HG02943 (cell line): ENCODE data around the gene NRXN3.

Source experiments
- ATAC-seq: cut with Tn5 transposase; IDR thresholded peaks from one replicate; pipeline ENCODE4 v1.9.1; 2021; ENCODE audit warnings: mild to moderate bottlenecking, low read depth, moderate library complexity; ENCODE audit not compliant: unreplicated experiment

Gene NRXN3

DNA sequence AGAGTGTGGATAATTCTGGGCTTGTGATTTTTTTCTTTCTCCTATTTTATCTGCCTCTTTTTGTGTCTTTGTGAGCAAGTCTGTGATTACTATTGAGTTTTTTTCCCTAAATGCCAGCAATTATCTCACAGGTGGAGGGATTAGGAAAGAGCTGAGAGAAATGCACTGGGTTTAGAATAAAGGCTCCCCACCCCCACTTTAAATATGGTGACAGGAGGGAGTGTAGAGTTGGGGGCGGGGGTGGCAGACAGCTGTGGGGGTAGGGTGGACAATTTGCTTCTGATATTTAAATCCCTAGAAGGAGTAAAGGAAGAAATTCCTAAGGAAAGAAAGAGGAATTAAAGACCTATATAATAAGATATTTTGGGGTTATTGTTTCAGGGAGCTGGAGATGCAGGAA lies 145.9 kb downstream of the NRXN3 start:
- ATAC-seq, result no peak

DNA sequence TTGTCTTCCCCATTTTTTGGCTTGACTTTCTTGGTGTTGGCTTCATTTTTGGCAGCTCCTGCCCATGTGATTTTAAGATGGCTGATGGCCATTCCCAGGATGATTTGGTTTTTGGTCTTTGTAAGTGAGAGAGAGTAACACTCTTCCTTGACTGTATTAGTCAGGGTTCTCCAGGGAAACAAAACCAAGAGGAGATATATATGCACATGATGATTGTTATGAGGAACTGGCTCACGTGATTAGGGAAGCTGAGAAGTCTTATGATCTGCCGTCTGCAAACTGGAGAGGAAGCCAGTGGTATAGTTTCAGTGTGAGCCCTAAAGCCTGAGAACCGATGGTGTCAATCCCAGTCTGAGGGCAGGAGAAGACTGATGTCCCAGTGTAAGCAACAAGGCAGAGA lies 146.6 kb downstream of the NRXN3 start:
- no peak for ATAC-seq

- ATAC-seq, result no peak
These were observed 149.2 kb downstream of the NRXN3 start for GRCh38 chr14:78319406-78319805.

GRCh38 chr14:78319887-78320635 lies 149.9 kb downstream of the NRXN3 start:
- ATAC-seq, result no peak

GRCh38 chr14:78324353-78324752 lies 154.2 kb downstream of the NRXN3 start:
- no peak for ATAC-seq

- ATAC-seq, result no peak
These were observed 155.7 kb downstream of the NRXN3 start for GRCh38 chr14:78325911-78326310.

DNA sequence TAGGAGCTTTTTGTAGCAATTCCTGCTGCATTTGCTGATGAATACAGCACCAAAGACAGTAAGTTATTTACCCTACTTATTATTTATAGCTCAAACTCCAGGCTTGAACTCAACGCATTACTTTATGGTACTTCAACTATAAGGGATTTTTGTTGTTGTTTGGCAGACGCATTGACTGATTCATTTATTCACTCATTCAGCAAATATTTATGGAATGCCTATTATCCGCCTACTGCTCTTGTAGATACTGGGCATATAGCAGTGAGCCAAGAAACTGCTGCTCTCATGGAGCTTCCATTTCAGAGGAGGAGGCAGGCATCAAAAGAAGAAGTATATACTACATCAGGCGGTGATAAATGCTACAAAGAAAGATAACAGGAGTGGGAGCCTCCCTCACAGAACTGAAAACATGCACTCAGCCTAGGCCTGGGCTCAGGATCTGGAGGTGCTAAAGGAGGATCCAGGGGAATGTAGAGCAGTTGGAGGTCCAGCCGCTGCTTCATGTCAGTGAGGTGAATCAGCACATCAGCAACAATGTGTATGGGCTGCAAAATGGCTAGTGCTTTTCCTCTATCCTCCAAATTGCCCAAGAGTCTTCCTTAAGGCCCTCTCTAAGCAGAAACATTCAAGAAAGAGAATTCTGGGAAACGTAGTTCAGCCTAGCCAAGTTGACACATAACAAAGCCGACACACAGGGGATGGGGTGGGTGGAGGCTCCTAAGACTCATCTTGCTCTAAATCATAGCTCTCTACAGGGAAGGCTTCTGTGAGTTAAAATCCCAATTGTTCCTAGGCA lies 157.5 kb downstream of the NRXN3 start:
- ATAC-seq, result no peak

DNA sequence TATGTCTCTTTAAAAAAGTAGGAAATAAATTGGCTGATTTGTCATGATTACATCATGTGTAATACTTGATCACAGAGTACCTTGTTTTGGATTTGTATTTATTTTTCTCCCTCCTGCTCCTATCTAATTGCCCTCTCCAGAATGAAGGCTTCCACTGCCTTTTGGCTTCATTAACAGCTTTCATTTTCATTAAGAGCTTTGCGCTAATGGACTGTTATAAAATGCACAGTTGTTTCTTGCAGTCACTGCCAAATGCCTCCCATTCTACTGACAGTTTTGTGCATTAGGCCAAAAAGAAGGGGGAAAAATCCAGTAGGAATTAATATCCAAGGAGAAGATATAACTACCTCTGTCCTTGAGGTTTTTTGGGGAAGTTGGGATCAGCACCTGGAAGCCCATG lies 159.2 kb downstream of the NRXN3 start:
- no peak for ATAC-seq

DNA sequence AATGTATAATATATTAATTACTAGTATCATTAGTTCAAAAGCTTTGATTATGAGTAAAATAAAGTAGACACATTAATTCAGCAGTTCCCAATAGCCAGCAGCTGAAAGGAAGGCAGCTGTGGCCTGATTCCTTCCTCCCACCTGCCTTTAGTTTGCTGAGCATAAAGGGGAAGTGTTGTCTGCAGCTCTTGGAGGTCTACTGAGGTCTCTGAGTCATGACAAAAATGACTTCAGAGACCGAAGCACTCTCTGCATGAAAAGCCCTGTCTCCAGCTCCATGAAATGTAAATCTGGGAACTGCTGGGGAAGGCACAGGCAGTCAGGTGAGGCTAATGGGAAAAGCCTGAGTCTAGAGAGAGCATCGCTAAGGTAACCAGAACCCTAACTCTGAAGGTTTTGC lies 165.4 kb downstream of the NRXN3 start:
- ATAC-seq, result no peak

- no peak for ATAC-seq
These were observed 170.1 kb downstream of the NRXN3 start for GRCh38 chr14:78340250-78340649.

DNA sequence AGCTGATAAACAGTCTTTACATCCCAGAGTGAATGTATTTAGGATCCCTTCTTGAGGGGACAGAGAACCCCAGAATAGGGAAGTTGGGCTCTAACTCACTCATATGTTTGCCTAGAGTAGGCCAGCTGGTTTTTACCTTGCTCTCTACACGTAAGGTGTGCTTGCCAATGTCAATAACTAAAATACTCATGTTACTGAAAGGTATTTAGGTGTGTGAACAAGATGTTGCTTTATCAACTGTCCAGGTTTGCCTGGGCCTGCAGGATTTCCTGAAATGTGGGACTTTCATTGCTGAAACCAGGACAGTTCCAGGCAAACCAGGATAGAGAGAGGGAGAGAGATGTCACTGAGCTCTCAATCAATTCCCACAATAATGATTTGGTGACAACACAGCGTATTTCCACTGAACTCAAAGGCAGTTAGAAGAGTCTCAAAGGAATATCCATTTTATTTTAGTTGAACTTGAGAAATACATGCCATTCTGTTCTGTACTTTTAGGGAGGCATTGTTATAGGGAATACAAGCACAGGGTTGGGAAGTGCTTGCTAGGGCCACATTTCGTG lies 171.7 kb downstream of the NRXN3 start:
- ATAC-seq, result no peak

DNA sequence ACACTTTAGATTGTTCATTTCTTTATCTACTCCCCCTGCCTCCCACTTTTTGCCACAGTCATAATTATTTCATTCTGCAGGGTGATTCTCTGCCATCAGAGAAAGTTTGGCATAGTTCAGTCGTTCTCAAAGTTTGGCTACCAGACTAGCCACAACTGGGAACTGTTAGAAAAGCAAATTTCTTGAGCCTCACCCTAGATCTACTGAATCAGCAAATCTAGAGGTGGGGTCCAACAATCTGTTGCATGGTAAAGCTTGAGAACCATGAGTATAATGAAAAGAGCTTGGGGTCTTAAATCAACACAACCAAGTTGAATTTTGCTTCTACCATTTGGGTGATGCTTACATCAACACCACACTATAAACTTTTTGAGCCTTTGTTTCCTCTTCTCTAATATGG lies 172.7 kb downstream of the NRXN3 start:
- no peak for ATAC-seq

- no peak for ATAC-seq
These were observed 174.1 kb downstream of the NRXN3 start for GRCh38 chr14:78344290-78344689.

- ATAC-seq, result no peak
These were observed 175.1 kb downstream of the NRXN3 start for GRCh38 chr14:78345131-78345744.

GRCh38 chr14:78346747-78347146 lies 176.6 kb downstream of the NRXN3 start:
- no peak for ATAC-seq

- no peak for ATAC-seq
These were observed 184.9 kb downstream of the NRXN3 start for GRCh38 chr14:78355109-78355508.

DNA sequence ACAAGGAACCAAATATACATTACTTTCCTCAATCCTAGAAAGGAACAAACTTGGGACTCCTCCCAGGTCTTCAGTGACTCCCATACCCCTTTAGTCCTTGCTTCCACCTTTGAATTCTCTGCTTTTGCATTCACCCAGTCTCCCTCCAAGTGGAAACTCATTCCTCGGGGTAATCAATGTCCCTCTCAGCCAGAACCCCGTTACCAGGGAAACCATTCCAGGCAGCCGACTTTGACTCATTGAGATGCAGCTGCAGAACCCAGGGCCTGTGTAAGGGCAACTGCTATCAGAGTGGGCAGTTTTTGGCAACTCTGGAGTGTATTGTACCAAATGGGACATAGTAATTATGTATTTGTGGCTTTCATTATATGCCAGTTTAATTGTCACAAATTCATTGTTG lies 186.2 kb downstream of the NRXN3 start:
- no peak for ATAC-seq

DNA sequence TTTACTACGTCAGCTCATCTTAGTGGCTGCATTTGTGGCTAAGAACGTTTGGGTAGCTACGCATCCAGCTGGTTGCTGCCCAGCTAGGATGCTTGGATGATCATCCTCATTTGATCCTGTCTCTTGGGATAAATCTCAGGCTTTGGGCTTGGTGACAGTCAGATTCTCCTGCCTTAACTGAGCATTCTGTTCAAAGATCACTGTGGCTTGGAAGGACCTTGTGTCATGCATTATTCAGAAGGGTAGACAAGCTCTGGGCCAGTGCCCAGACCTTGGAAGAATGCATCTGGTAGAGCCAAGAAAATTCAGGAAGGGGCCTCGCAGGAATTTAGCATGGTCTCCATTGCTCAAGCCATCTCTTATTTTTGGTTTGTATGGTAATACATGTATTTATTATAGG lies 188.4 kb downstream of the NRXN3 start:
- no peak for ATAC-seq

DNA sequence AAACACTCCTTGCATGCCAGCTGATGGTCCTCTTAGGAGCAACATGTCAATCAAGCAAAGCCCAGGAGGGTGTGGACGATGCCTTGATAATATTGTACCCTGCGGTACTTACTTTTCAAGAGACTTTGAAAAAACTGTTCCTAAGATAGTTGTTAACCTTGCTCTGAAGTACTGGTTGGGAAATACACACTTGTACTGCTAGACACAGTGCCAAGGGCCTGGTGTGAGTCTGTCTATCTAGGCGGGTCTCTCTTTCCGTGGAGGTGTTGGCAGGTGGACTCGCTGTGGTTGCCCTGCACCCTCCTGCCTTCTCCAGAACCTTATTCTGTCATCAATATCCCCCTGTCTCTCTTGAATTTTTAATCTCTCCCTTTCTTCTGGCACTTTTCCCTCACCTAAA lies 189.4 kb downstream of the NRXN3 start:
- ATAC-seq, result no peak

GRCh38 chr14:78363008-78363407 lies 192.8 kb downstream of the NRXN3 start:
- no peak for ATAC-seq

GRCh38 chr14:78367355-78367754 lies 197.2 kb downstream of the NRXN3 start:
- no peak for ATAC-seq
